GM12873 (cell line): Measurements from ENCODE around the gene LCN1.

Experiments
- CTCF ChIP-seq: IDR thresholded peaks from 2 replicates; pipeline ENCODE4 v1.5.1; 2012; ENCODE audit warnings: low read depth, mild to moderate bottlenecking, moderate library complexity, low read length, control low read depth; ENCODE audit not compliant: insufficient read depth; ENCODE audit errors: missing control alignments

Gene LCN1

GRCh38 chr9:135516132-135516860 is 4.9 kb upstream of the LCN1 start:
- no peak for TF ChIP-seq CTCF

DNA sequence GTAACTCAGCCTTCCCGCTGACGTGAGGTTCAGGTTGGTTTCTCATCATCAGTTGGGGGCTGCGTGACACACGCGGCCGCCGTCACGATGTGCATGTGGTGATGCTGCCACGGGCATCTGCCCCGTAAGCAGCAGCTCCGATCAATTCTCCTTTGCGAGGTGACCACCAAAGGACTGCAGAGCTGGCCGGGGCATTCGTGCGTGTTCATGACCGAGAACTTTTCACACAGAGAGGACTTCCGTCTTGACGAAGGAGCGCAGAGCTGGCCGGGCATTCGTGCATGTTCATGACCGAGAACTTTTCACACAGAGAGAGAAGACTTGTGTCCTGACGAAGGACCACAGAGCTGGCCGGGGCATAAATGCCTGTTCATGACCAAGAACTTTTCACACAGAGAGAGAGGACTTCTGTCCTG is 3.8 kb upstream of the LCN1 start:
- TF ChIP-seq CTCF: no peak

GRCh38 chr9:135519179-135519971 is 1.9 kb upstream of the LCN1 start:
- no peak for TF ChIP-seq CTCF

DNA sequence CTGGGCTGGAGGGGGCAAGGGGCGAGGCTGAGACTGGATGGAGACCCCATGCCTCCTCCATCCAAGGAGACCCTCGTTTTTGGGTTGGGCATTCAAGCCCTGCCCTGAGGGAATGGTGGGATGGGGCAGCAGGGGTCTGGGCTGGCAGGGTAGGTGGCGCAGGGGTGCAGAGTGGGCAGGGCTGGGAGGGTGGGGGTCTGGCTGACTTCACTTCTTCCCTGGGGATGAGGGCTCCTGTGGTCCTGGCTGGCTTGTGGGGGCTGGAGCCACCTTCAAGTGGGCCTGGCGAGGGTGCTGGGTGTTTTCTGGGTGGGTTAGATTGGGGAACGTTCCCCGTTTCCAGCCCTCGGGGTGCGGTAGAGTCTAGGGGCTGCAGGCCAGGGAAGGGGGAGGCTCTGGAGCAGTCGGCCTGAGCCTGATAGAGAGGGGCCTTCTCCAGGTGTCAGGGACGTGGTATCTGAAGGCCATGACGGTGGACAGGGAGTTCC is 412 bp downstream of the LCN1 start:
- TF ChIP-seq CTCF: no peak

DNA sequence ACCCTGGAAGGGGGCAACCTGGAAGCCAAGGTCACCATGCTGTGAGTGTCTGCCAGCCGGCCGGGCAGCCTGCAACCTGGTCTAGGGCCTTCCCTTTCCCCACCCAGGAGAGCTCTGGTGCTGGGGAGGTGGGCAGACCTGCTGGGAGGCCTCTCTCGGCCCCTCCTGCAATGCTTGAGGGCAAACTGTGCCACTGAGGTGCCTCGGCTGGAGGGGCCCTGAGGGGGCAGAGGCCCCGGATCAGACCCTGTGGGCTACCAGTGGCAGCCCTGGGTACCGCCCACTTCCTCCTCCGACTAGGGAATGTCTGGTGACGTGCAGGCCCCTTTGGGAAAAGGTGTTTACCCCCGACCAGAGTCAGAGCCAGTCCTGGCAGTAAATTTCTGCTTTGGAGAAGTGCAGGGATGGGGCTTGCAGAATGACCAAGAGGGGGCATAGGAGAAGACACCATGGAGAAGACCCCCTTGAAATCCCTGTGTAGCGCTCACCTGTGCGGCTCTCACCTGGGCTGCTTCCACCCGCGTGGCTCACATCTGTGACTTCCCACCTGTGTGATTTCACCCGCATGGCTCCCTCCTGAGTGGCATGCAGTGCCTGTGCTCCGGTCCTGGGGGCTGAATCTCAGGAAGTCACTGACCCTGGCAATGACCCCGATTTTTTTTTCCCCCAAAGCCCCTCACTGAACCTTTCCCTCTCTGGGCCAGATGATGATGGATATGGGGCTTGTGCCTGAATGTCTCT is 1.1 kb downstream of the LCN1 start:
- no peak for TF ChIP-seq CTCF

DNA sequence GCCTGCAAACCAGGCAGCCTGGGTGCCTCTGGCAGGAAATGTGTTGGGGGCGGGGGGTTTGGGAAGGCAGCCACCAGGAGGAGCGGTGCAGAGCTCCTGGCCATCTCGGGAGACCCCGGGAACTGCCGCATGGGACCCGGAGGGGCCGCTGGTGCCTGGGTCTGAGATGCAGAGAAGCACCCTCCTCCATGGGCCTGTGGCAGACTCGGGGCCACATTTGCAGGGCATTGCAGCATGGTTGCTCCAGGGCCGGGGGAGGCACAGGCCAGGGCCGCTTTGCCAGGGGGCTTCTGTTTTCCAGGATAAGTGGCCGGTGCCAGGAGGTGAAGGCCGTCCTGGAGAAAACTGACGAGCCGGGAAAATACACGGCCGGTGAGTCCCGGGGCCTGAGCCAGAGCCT is 1.7 kb downstream of the LCN1 start:
- no peak for TF ChIP-seq CTCF
